Uterus (tissue), 4 donors: ENCODE measurements around the gene INPP5D. TPM values are rescaled to one million over a fixed set of nuclear protein-coding genes. Genes with fewer than 3 reads are reported as not detected.

ENCODE experiments used
- DNase-seq, 2 donors: peaks; one replicate each; pipeline ENCODE4 v3.0.0-alpha.2; 2019 to 2020
- H3K27ac ChIP-seq, 2 donors: fragments of 200-600 bp; sonication (generic); 1 replicate in 1 of 2; 2 replicates in 1 of 2; pipeline ENCODE4 v1.5.1; 2016 to 2018
- H3K27me3 ChIP-seq, 2 donors: fragments of 200-600 bp; sonication (generic); one replicate each; pipeline ENCODE4 v1.5.1; 2018 to 2019; ENCODE audit warnings: control low read depth in 1 of 2
- H3K36me3 ChIP-seq, 2 donors: fragments of 200-600 bp; sonication (generic); one replicate each; pipeline ENCODE4 v1.5.1; 2019; ENCODE audit warnings: control low read depth in 1 of 2
- H3K4me1 ChIP-seq, 2 donors: fragments of 200-600 bp; sonication (generic); one replicate each; pipeline ENCODE4 v1.5.1; 2018 to 2019; ENCODE audit warnings: control low read depth in 1 of 2
- H3K4me3 ChIP-seq, 2 donors: fragments of 200-600 bp; sonication (generic); 1 replicate in 1 of 2; 2 replicates in 1 of 2; pipeline ENCODE4 v1.5.1; 2018 to 2019; ENCODE audit warnings: mild to moderate bottlenecking in 1 of 2
- H3K9me3 ChIP-seq, 2 donors: fragments of 200-600 bp; sonication (generic); one replicate each; pipeline ENCODE4 v1.5.1; 2019; ENCODE audit warnings: control low read depth in 1 of 2
- POLR2A ChIP-seq, 2 donors: fragments of 450-650 bp; IDR thresholded peaks; one replicate each; pipeline ENCODE4 v1.6.1; 2016; ENCODE audit warnings: antibody characterized with exemption in 2 of 2, mild to moderate bottlenecking in 1 of 2, moderate library complexity in 1 of 2
- intact Hi-C: fragments of 100-400 bp; cut with DNase I; formaldehyde crosslinking; loops from one replicate; pipeline ENCODE4 v1.15.1; 2023; ENCODE audit warnings: low total_unique reads
- total RNA-seq, 4 donors: library from RNA; depleted of rRNA in 3 of 4; stranded (reverse); fragments of >200 nt in 3 of 4; gene quantifications; one replicate each; pipeline versions ENCODE4 v1.1.0 to v1.2.4, GENCODE V29; 2014 to 2023
- TF ChIP-seq, protein P1 (sequence below), 4 experiments: fragments of 200-600 bp in 2 of 4; fragments of 450-650 bp in 2 of 4; sonication (generic) in 2 of 4; IDR thresholded peaks; one replicate each; pipeline ENCODE4 v1.5.1; 2016 to 2019; ENCODE audit warnings: antibody characterized with exemption in 4 of 4, mild to moderate bottlenecking in 2 of 4, moderate library complexity in 1 of 4
- donor health status: DM: yes; HTN: yes; CAD: no.

Gene INPP5D
- total RNA-seq = 10 to 100 TPM; 14.2 to 37.9 (median 22.3) TPM

DNA sequence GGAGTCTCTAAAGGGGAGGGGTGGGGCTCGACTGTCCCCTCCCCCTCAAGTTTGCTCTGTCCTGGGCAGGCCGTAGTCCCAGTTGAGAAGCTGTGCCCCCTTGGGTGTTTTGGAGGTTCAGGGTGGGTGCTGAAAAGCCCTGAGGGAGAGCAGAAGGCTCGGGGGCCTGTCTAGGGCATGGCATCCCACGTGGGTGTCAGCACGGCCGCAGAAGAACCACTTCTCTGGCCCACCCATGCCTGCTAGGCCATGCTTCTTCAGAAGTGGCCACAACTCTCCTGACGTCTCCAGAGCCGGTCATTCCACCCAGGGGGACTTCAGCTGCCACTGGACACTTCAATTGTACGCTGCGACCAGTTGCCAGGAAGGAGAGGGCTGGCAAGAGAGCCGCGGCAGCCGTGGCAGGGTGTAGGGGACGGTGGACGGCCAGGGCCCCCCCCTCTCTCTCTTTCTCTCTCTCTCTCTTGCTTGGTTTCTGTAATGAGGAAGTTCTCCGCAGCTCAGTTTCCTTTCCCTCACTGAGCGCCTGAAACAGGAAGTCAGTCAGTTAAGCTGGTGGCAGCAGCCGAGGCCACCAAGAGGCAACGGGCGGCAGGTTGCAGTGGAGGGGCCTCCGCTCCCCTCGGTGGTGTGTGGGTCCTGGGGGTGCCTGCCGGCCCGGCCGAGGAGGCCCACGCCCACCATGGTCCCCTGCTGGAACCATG lies at the start of gene INPP5D:
INPP5D (plus strand) TSS at position 546 of the 704 bp plus-strand sequence; CDS start at position 683, 137 bp downstream.
- peak within 1 kb of the TSS; percentile 59 to 63 for H3K27ac ChIP-seq
- H3K9me3 ChIP-seq = no peaks in the 10 kb centered on the region
- no peaks in the 10 kb centered on the region for H3K4me1 ChIP-seq
- intact Hi-C loops = no loop called here
- H3K27me3 ChIP-seq = no peaks in the 10 kb centered on the region
- DNase-seq = no peak
- no peak for TF ChIP-seq POLR2A (IDR thresholded peaks at IDR 0.05)
- TF ChIP-seq, protein P1, sequence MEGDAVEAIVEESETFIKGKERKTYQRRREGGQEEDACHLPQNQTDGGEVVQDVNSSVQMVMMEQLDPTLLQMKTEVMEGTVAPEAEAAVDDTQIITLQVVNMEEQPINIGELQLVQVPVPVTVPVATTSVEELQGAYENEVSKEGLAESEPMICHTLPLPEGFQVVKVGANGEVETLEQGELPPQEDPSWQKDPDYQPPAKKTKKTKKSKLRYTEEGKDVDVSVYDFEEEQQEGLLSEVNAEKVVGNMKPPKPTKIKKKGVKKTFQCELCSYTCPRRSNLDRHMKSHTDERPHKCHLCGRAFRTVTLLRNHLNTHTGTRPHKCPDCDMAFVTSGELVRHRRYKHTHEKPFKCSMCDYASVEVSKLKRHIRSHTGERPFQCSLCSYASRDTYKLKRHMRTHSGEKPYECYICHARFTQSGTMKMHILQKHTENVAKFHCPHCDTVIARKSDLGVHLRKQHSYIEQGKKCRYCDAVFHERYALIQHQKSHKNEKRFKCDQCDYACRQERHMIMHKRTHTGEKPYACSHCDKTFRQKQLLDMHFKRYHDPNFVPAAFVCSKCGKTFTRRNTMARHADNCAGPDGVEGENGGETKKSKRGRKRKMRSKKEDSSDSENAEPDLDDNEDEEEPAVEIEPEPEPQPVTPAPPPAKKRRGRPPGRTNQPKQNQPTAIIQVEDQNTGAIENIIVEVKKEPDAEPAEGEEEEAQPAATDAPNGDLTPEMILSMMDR (IDR thresholded peaks at IDR 0.05) = no peak
- H3K36me3 ChIP-seq = no peaks in the 10 kb centered on the region
- H3K4me3 ChIP-seq = peak within 1 kb of the TSS; percentile 16 to 19

DNA sequence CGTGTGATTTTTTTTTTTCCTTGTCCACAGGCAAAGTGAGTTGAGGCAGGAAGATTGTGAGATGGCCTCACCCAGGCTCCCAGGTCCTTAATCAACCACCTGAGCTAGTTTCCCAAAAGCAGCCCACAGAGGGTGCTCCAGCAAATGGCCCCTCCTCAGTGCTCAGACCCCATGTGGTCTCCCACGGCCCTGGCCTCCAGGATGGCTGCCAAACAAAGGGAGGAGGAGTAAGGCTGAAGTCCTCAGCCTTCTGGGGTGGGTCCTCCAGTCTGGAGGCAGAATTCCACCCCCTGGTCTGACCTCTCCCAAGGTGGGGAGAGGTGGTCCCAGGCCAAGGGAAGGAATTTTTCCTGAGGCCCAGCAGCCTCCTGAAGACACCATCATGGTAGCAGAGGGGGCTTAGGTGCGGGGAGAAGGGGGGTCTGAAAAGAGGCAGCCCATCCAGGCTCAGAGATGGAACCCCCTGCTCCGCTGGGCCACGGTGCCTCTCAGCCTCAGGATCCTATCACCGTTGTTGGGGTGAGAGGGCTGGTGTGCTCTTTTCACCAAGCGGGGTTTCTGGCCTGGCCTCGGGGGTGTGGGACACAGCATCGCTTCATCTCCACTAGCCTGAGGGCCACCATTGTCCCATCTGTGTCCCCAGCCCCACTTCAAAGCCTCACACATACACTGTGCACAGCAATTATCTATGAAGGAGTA lies 49.4 kb upstream of the INPP5D start:
- intact Hi-C loops = no loop called here
- TF ChIP-seq, protein P1 (IDR thresholded peaks at IDR 0.05) = no peak
- TF ChIP-seq POLR2A (IDR thresholded peaks at IDR 0.05) = no peak
- DNase-seq = no peak
- Histone ChIP-seq H3K9me3 (no peaks in the 10 kb centered on the region), H3K4me1 (no peaks in the 10 kb centered on the region), H3K27ac (no peak overlapping the region), H3K4me3 (no peak overlapping the region), H3K36me3 (no peaks in the 10 kb centered on the region), H3K27me3 (no peaks in the 10 kb centered on the region)

DNA sequence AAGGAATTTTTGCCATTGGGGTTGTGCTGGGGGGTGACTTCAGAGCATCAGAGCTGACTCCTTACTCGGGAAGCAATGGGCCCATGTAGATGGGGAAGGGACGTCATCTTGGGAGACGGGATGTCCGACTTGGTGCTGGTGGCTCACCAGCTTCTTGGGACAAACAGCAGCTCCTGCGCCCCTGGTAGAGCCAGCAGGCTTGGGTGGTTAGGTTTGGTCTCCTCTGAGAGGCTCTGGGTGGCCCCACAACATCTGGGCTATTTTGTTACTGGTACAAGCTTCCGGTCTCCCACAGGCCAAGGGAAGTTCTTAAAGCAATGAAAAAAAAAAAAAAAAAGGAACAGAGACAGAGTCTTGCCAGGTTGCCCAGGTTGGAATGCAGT lies 48.9 kb upstream of the INPP5D start:
- no peaks in the 10 kb centered on the region for H3K27me3 ChIP-seq
- H3K9me3 ChIP-seq = no peaks in the 10 kb centered on the region
- intact Hi-C loops = no loop called here
- no peak for DNase-seq
- no peak overlapping the region for H3K4me3 ChIP-seq
- no peaks in the 10 kb centered on the region for H3K4me1 ChIP-seq
- TF ChIP-seq POLR2A (IDR thresholded peaks at IDR 0.05) = no peak
- TF ChIP-seq, protein P1 (IDR thresholded peaks at IDR 0.05) = no peak
- no peak overlapping the region for H3K27ac ChIP-seq
- no peaks in the 10 kb centered on the region for H3K36me3 ChIP-seq

DNA sequence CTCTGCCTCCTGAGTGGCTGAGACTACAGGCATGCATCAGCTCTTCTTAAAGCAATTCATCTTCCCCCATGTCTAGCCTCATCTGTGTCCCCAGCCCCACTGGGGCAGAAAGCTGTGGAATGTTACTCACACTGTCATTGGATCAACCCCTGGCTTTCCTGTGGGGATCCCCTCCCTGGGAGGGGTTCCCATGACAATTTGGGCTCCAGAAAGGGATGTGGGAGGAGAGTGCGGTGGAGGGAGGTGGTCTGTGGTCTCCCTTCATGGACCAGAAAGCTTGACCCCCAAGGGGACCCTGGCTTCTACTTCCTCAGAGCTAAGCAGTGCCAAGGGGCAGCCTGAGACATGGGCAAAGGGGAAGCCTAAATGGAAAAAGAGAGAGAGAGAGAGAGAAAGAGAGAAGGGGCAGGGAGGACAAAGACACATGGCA lies 48.4 kb upstream of the INPP5D start:
- no peak for DNase-seq
- TF ChIP-seq, protein P1 (IDR thresholded peaks at IDR 0.05) = no peak
- TF ChIP-seq POLR2A (IDR thresholded peaks at IDR 0.05) = no peak
- no peak overlapping the region for H3K27ac ChIP-seq

DNA sequence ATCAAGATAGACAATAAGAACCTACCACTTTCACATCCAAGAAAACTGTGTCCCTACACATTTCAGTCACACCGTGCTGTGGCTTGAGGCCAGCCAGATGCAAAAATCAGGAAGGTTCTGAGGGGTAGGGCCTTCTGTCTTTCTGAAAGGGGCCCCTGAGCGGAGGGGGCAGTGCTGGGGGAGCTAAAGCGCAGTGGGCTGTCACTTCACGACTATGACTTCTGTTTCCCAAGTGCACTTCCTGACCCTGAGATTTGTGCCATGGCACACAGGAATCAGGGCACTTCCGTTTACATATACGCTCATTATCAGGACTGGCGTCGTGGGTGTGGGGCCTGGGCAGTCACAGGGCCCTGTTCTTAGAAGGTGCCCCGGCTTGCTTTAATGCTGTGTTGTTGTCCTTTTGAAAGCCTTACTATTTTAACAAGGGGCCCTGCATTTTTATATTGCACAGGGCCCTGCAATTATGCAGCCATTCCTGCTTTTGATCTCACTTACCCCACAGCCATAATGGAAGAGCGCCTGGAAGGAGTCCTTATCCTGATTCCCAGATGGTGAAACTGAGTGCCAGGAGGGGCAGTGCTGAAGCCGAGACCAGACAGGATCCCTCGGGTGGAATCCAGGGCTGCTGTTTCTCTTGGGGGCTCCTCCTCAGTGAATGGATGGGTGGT lies 47.7 kb upstream of the INPP5D start:
- Histone ChIP-seq H3K4me3 (no peak overlapping the region), H3K36me3 (no peaks in the 10 kb centered on the region), H3K27me3 (no peaks in the 10 kb centered on the region), H3K4me1 (no peaks in the 10 kb centered on the region), H3K27ac (no peak overlapping the region), H3K9me3 (no peaks in the 10 kb centered on the region)
- DNase-seq = no peak
- TF ChIP-seq POLR2A (IDR thresholded peaks at IDR 0.05) = no peak
- TF ChIP-seq, protein P1 (IDR thresholded peaks at IDR 0.05) = no peak
- intact Hi-C loops = no loop called here

More for the DNA sequence above, 48.4 kb upstream of the INPP5D start:
- no peaks in the 10 kb centered on the region for H3K4me1 ChIP-seq
- H3K27me3 ChIP-seq = no peaks in the 10 kb centered on the region
- intact Hi-C loops = no loop called here
- H3K9me3 ChIP-seq = no peaks in the 10 kb centered on the region
- H3K4me3 ChIP-seq = no peak overlapping the region
- H3K36me3 ChIP-seq = no peaks in the 10 kb centered on the region
